MCF 10A (cell line): Measurements from ENCODE around the gene PLEKHB1. TPM values are rescaled to one million over a fixed set of nuclear protein-coding genes. Genes with fewer than 3 reads are reported as not detected.

Experiments
- Bru-seq: library from RNA; stranded (reverse); fragments of 400-500 nt; gene quantifications from one replicate; lab custom pipeline; 2021; lab: Mats Ljungman, UMichigan
- BruChase-seq, 2 experiments: library from RNA; stranded (reverse); fragments of 400-500 nt; gene quantifications; one replicate each; lab custom pipeline; 2021; lab: Mats Ljungman, UMichigan
- BruUV-seq: library from RNA; stranded (reverse); fragments of 400-500 nt; replicated peaks from 2 replicates; lab custom pipeline; 2021; lab: Mats Ljungman, UMichigan
- CTCF ChIA-PET: fragments of 300-600 bp; sonication (Branson Sonifier 250); formaldehyde crosslinking; extraction: SDS; loops from one replicate; lab custom pipeline; 2021; ENCODE audit warnings: antibody characterized with exemption, inconsistent platforms; lab: Yijun Ruan, JAX
- POLR2A ChIA-PET: fragments of 300-600, 350-650 bp; sonication (Branson Sonifier 250); formaldehyde crosslinking; extraction: SDS; loops from one replicate; lab custom pipeline; 2020; ENCODE audit warnings: antibody characterized with exemption, inconsistent platforms; lab: Yijun Ruan, JAX
- DNase-seq: peaks from one replicate; pipeline ENCODE4 v3.0.0-alpha.2; 2018; ENCODE audit not compliant: unreplicated experiment
- H3K27ac Mint-ChIP-seq: one replicate; pipeline ENCODE4 v1.8.0; 2022; ENCODE audit warnings: mild to moderate bottlenecking, low read depth, mixed read lengths; ENCODE audit not compliant: unreplicated experiment
- H3K27me3 Mint-ChIP-seq: one replicate; pipeline ENCODE4 v1.8.0; 2022; ENCODE audit warnings: mixed read lengths; ENCODE audit not compliant: insufficient read depth, unreplicated experiment
- H3K36me3 Mint-ChIP-seq: one replicate; pipeline ENCODE4 v1.8.0; 2022; ENCODE audit warnings: mild to moderate bottlenecking, moderate library complexity, mixed read lengths; ENCODE audit not compliant: insufficient read depth, unreplicated experiment
- H3K4me1 Mint-ChIP-seq: one replicate; pipeline ENCODE4 v1.8.0; 2022; ENCODE audit warnings: mixed read lengths; ENCODE audit not compliant: insufficient read depth, unreplicated experiment
- H3K4me3 Mint-ChIP-seq: one replicate; pipeline ENCODE4 v1.8.0; 2022; ENCODE audit warnings: mild to moderate bottlenecking, moderate library complexity, mixed read lengths; ENCODE audit not compliant: unreplicated experiment
- H3K9me3 Mint-ChIP-seq: one replicate; pipeline ENCODE4 v1.8.0; 2022; ENCODE audit warnings: mixed read lengths; ENCODE audit not compliant: unreplicated experiment
- intact Hi-C: fragments of 100-400 bp; cut with micrococcal nuclease; formaldehyde crosslinking; loops from 2 replicates; pipeline ENCODE4 v1.14.1; 2022
- long read RNA-seq: library from polyadenylated mRNA; stranded (forward); transcript quantifications from one replicate; pipeline ENCODE4 v2.0.0, GENCODE V29; 2022
- total RNA-seq: library from RNA; stranded (reverse); gene quantifications from 2 replicates; pipeline ENCODE4 v1.2.3, GENCODE V29; 2022
- TF ChIP-seq, protein P1 (sequence below): fragments of 200-600 bp; IDR thresholded peaks from one replicate; pipeline ENCODE4 v1.8.0; 2022; ENCODE audit warnings: antibody characterized with exemption, mild to moderate bottlenecking; ENCODE audit not compliant: unreplicated experiment

Gene PLEKHB1
- total RNA-seq (not detected in 2 replicates), Bru-seq, nascent RNA (not detected), BruChase-seq, experiment 1, labeled RNA remaining after a 6-hour chase (percentile 6 among the genes with signal in this experiment), BruChase-seq, experiment 2, labeled RNA remaining after a 2-hour chase (not detected)
- long read RNA-seq = 0 reads

DNA sequence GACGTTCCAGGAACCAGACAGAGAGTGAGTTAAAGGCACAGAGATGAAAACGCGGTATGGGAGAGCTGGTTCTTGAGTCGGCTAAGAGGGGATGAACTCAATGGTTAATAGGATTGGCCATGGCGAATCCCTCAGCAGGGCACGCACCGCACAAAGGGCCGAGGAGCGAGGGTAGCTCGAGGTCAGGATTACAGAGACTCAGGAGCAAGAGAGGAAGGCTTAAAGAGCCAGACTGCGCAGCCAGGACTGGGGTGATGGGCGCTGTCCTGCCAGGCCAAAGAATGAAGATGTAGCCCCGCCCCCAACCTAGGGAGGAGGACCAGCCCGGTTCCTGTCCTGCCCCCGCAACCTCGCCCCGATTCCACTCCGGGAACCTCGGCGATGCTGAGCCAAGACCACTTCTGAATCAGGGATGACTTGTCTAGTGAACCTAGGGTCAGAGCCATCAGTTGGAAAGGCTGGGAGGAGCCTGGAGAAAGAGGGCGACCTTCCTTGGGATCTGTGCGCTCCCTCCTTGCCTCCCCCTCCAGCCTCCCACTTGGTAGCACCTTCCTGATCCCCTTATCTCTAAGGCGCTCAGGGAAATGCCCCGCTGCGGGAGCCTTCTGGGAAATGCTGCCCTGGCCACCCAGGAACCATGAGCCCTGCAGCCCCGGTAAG lies at the start of gene PLEKHB1:
Gene PLEKHB1, plus strand, starts transcription at position 610 of the 660 bp plus-strand sequence. Its CDS starts 28 bp downstream, at position 638.
- CTCF ChIA-PET = interaction anchor here (0.6 to 3.0 kb wide), 2 partner anchors 20 to 401 kb away, joined by 5 to 17 read pairs; no protein-coding TSS in a partner anchor
- Mint-ChIP-seq H3K27ac (no peak within 1 kb of the TSS), H3K4me3 (no peak within 1 kb of the TSS), H3K27me3 (peaks cover 40% of the 10 kb centered on the region), H3K36me3 (no peaks in the 10 kb centered on the region), H3K9me3 (no peaks in the 10 kb centered on the region), H3K4me1 (no peaks in the 10 kb centered on the region)
- no peak for DNase-seq
- intact Hi-C loops = no loop called here
- TF ChIP-seq, protein P1, sequence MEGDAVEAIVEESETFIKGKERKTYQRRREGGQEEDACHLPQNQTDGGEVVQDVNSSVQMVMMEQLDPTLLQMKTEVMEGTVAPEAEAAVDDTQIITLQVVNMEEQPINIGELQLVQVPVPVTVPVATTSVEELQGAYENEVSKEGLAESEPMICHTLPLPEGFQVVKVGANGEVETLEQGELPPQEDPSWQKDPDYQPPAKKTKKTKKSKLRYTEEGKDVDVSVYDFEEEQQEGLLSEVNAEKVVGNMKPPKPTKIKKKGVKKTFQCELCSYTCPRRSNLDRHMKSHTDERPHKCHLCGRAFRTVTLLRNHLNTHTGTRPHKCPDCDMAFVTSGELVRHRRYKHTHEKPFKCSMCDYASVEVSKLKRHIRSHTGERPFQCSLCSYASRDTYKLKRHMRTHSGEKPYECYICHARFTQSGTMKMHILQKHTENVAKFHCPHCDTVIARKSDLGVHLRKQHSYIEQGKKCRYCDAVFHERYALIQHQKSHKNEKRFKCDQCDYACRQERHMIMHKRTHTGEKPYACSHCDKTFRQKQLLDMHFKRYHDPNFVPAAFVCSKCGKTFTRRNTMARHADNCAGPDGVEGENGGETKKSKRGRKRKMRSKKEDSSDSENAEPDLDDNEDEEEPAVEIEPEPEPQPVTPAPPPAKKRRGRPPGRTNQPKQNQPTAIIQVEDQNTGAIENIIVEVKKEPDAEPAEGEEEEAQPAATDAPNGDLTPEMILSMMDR = no peak
- no TSS peak for BruUV-seq
- POLR2A ChIA-PET = no interaction called here

GRCh38 chr11:73597336-73597955 lies 48.9 kb upstream of the PLEKHB1 start:
- TF ChIP-seq, protein P1 = no peak
- CTCF ChIA-PET = interaction anchor here (0.6 to 0.7 kb wide), 2 partner anchors 291 to 599 kb away, joined by 3 to 4 read pairs; no protein-coding TSS in a partner anchor
- POLR2A ChIA-PET = interaction anchor here (0.6 to 0.8 kb wide), 2 partner anchors 85 to 104 kb away, joined by 3 to 5 read pairs; no protein-coding TSS in a partner anchor
- H3K36me3 Mint-ChIP-seq = no peaks in the 10 kb centered on the region
- H3K27ac Mint-ChIP-seq = peak overlapping the region; percentile 76
- DNase-seq = no peak
- intact Hi-C loops = no loop called here
- no TSS peak for BruUV-seq
- H3K9me3 Mint-ChIP-seq = no peaks in the 10 kb centered on the region
- H3K4me1 Mint-ChIP-seq = peaks cover 18% of the 10 kb centered on the region
- H3K4me3 Mint-ChIP-seq = peak overlapping the region; percentile 89
- no peaks in the 10 kb centered on the region for H3K27me3 Mint-ChIP-seq

- no peaks in the 10 kb centered on the region for H3K36me3 Mint-ChIP-seq
- CTCF ChIA-PET = interaction anchor here (0.6 to 1.2 kb wide), 6 partner anchors 9 to 292 kb away, joined by 3 to 4 read pairs (median 3); no protein-coding TSS in a partner anchor
- no peaks in the 10 kb centered on the region for H3K27me3 Mint-ChIP-seq
- TF ChIP-seq, protein P1 = no peak
- BruUV-seq = no TSS peak
- POLR2A ChIA-PET = interaction anchor here (0.6 to 1.8 kb wide), 20 partner anchors 9 to 1087 kb away, joined by 3 to 8 read pairs (median 4); partner anchors contain the start of genes ARHGEF17, C2CD3, MRPL48 and PPME1
- intact Hi-C loops = loop anchor here (1.0 kb wide), 1 partner anchor 119 kb away; no protein-coding TSS in a partner anchor
- peaks cover 18% of the 10 kb centered on the region for H3K4me1 Mint-ChIP-seq
- peak within 1 kb of the TSS; percentile 89 for H3K4me3 Mint-ChIP-seq
- peak within 1 kb of the TSS; percentile 76 for H3K27ac Mint-ChIP-seq
- H3K9me3 Mint-ChIP-seq = no peaks in the 10 kb centered on the region
- peak; percentile 97 for DNase-seq
Measured at GRCh38 chr11:73597956-73598718, 48.2 kb upstream of the PLEKHB1 start, which contains the start of gene FAM168A. Gene FAM168A (minus strand): TSS chr11:73598112. CDS start chr11:73468474, 129,638 bp downstream.
